H1 (cell line): ENCODE results near the gene SCAPER.

Source experiments
- CEBPB ChIP-seq: IDR thresholded peaks from 2 replicates; pipeline ENCODE4 v1.6.1; 2012; ENCODE audit warnings: low read depth, low read length
- CTCF ChIP-seq, 3 experiments: IDR thresholded peaks; 1 replicate in 2 of 3; 2 replicates in 1 of 3; pipeline versions ENCODE4 v1.5.1 to v1.6.1; 2011; ENCODE audit warnings: low read length in 3 of 3, mild to moderate bottlenecking in 3 of 3, inconsistent platforms in 2 of 3, low read depth in 1 of 3, moderate library complexity in 1 of 3; ENCODE audit not compliant: insufficient read depth in 1 of 3; ENCODE audit errors: control extremely low read depth in 1 of 3
- EP300 ChIP-seq, 2 experiments: IDR thresholded peaks; 1 replicate in 1 of 2; 2 replicates in 1 of 2; pipeline ENCODE4 v1.6.1; 2011 to 2012; ENCODE audit warnings: low read depth in 2 of 2, low read length in 2 of 2, mild to moderate bottlenecking in 2 of 2, borderline replicate concordance in 1 of 2, inconsistent platforms in 1 of 2, moderate library complexity in 1 of 2
- EZH2 ChIP-seq: fragments of 200-600 bp; sonication (generic); IDR thresholded peaks from 2 replicates; pipeline ENCODE4 v1.7.1; 2012; ENCODE audit warnings: low read depth, mild to moderate bottlenecking, moderate library complexity, low read length, inconsistent platforms; ENCODE audit not compliant: severe bottlenecking
- HDAC2 ChIP-seq, 2 experiments: fragments of 300-600 bp in 1 of 2; sonication (generic) in 1 of 2; IDR thresholded peaks; 2 replicates each; pipeline ENCODE4 v1.6.1; 2011 to 2012; ENCODE audit warnings: low read depth in 2 of 2, low read length in 2 of 2, mild to moderate bottlenecking in 2 of 2, moderate library complexity in 2 of 2, borderline replicate concordance in 1 of 2, inconsistent platforms in 1 of 2
- JUN ChIP-seq: IDR thresholded peaks from 2 replicates; pipeline ENCODE4 v1.6.1; 2011; ENCODE audit warnings: low read depth, mild to moderate bottlenecking, improper control_type of control experiment, low read length

- TF ChIP-seq CEBPB (no peak), CTCF (IDR thresholded peaks at IDR 0.05; ENCODE audit: control extremely low read depth in 1 of 3, insufficient read depth in 1 of 3, low read depth in 1 of 3, low read length in 3 of 3) (no peak), EZH2 (no peak), HDAC2 (IDR thresholded peaks at IDR 0.05; ENCODE audit: borderline replicate concordance in 1 of 2, low read depth in 2 of 2, low read length in 2 of 2) (no peak), EP300 (IDR thresholded peaks at IDR 0.05; ENCODE audit: borderline replicate concordance in 1 of 2, low read depth in 2 of 2, low read length in 2 of 2) (no peak), JUN (no peak)
Observed at GRCh38 chr15:76576523-76577279, 328.4 kb downstream of the SCAPER start.
